ENCODE measurements around the gene ASPA.
"Not testable (repeated sequence)": the region's sequence is repeated elsewhere in the genome, so short reads cannot be mapped to it uniquely, and the experiment has no call there.

The ASPA gene

GRCh38 chr17:3513305-3514035 is 37.7 kb downstream of the ASPA start:
- no peaks in the 10 kb centered on the region for H3K9me3 ChIP-seq (ENCODE audit: control insufficient read depth, insufficient read depth, low read length)
- no peaks in the 10 kb centered on the region for H3K4me1 ChIP-seq (ENCODE audit: control insufficient read depth, low read length)
- H3K79me2 ChIP-seq (ENCODE audit: control insufficient read depth, low read length): no peaks in the 10 kb centered on the region
- no peaks in the 10 kb centered on the region for H4K20me1 ChIP-seq (ENCODE audit: control insufficient read depth, insufficient read depth, low read depth, low read length)
- H3K27ac ChIP-seq (ENCODE audit: low read depth, low read length): no peak overlapping the region
- no peak for TF ChIP-seq CTCF (IDR thresholded peaks at IDR 0.05; ENCODE audit: low read depth, low read length, poor library complexity, severe bottlenecking)
- no peak for TF ChIP-seq EZH2phosphoT487 (IDR thresholded peaks at IDR 0.05; ENCODE audit: borderline replicate concordance, low read length)
- H3K4me2 ChIP-seq (ENCODE audit: low read length): no peak overlapping the region
- no peaks in the 10 kb centered on the region for H3K27me3 ChIP-seq (ENCODE audit: control insufficient read depth, low read length)
- no peaks in the 10 kb centered on the region for H3K9me2 ChIP-seq (replicated peaks; ENCODE audit: control insufficient read depth, low read length)
- H3K4me3 ChIP-seq (ENCODE audit: low read length): no peak overlapping the region
- H3K36me3 ChIP-seq (ENCODE audit: control insufficient read depth, low read length): no peaks in the 10 kb centered on the region
- no peaks in the 10 kb centered on the region for H3F3A ChIP-seq (ENCODE audit: control insufficient read depth, insufficient read depth)

GRCh38 chr17:3514167-3514566 is 38.4 kb downstream of the ASPA start:
- not testable (repeated sequence) for H3K4me1 ChIP-seq (ENCODE audit: control insufficient read depth, low read length); H3K27me3 ChIP-seq (ENCODE audit: control insufficient read depth, low read length); H3K9me3 ChIP-seq (ENCODE audit: control insufficient read depth, insufficient read depth, low read length); H3F3A ChIP-seq (ENCODE audit: control insufficient read depth, insufficient read depth); H3K4me2 ChIP-seq (ENCODE audit: low read length); H3K27ac ChIP-seq (ENCODE audit: low read depth, low read length); H3K36me3 ChIP-seq (ENCODE audit: control insufficient read depth, low read length); H3K9me2 ChIP-seq (replicated peaks; ENCODE audit: control insufficient read depth, low read length); H4K20me1 ChIP-seq (ENCODE audit: control insufficient read depth, insufficient read depth, low read depth, low read length); H3K79me2 ChIP-seq (ENCODE audit: control insufficient read depth, low read length); H3K4me3 ChIP-seq (ENCODE audit: low read length)

GRCh38 chr17:3514873-3515272 is 39.1 kb downstream of the ASPA start:
- no peaks in the 10 kb centered on the region for H3K9me3 ChIP-seq (ENCODE audit: control insufficient read depth, insufficient read depth, low read length)
- no peak overlapping the region for H3K4me3 ChIP-seq (ENCODE audit: low read length)
- H3K27ac ChIP-seq (ENCODE audit: low read depth, low read length): no peak overlapping the region
- H3K9me2 ChIP-seq (replicated peaks; ENCODE audit: control insufficient read depth, low read length): no peaks in the 10 kb centered on the region
- H3K4me1 ChIP-seq (ENCODE audit: control insufficient read depth, low read length): no peaks in the 10 kb centered on the region
- H3K27me3 ChIP-seq (ENCODE audit: control insufficient read depth, low read length): no peaks in the 10 kb centered on the region
- H3K36me3 ChIP-seq (ENCODE audit: control insufficient read depth, low read length): no peaks in the 10 kb centered on the region
- H3F3A ChIP-seq (ENCODE audit: control insufficient read depth, insufficient read depth): no peaks in the 10 kb centered on the region
- no peaks in the 10 kb centered on the region for H4K20me1 ChIP-seq (ENCODE audit: control insufficient read depth, insufficient read depth, low read depth, low read length)
- no peaks in the 10 kb centered on the region for H3K79me2 ChIP-seq (ENCODE audit: control insufficient read depth, low read length)
- no peak overlapping the region for H3K4me2 ChIP-seq (ENCODE audit: low read length)
- TF ChIP-seq EZH2phosphoT487 (IDR thresholded peaks at IDR 0.05; ENCODE audit: borderline replicate concordance, low read length): no peak
- no peak for TF ChIP-seq CTCF (IDR thresholded peaks at IDR 0.05; ENCODE audit: low read depth, low read length, poor library complexity, severe bottlenecking)

- H3K4me2 ChIP-seq (ENCODE audit: low read length); H4K20me1 ChIP-seq (ENCODE audit: control insufficient read depth, insufficient read depth, low read depth, low read length); H3K79me2 ChIP-seq (ENCODE audit: control insufficient read depth, low read length); H3K9me3 ChIP-seq (ENCODE audit: control insufficient read depth, insufficient read depth, low read length); H3K9me2 ChIP-seq (replicated peaks; ENCODE audit: control insufficient read depth, low read length); H3F3A ChIP-seq (ENCODE audit: control insufficient read depth, insufficient read depth); H3K36me3 ChIP-seq (ENCODE audit: control insufficient read depth, low read length); H3K27ac ChIP-seq (ENCODE audit: low read depth, low read length); H3K4me3 ChIP-seq (ENCODE audit: low read length); H3K27me3 ChIP-seq (ENCODE audit: control insufficient read depth, low read length); H3K4me1 ChIP-seq (ENCODE audit: control insufficient read depth, low read length): not testable (repeated sequence)
These were observed 43.7 kb downstream of the ASPA start for GRCh38 chr17:3519472-3519871.
